ENCODE data around the gene SPTBN5. TPM values are rescaled to one million over a fixed set of nuclear protein-coding genes. Genes with fewer than 3 reads are reported as not detected.

The SPTBN5 gene
- polyA plus RNA-seq, 1 donor from 2014 or later: 0.01 TPM

DNA sequence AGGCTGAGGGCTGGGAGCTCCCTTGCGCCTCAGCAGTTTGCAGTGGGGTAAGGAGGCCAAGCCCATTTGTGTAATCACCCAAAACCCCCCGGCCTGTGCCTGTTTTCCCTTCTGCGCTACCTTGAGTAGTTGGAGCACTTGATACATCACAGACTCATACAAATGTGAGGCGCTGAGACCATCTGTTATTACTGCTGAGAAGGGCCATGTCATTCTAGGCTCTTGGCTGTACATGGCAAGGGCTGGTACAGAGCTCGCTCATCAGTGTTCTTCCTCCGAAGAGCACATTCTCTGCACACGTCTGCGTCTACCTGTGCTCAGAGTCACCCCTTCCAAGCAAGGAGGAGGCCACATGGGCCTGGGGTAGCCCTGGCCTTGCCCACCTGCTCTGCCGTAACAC, 45.9 kb downstream of the SPTBN5 start:
- no peaks in the 10 kb centered on the region for H3K9me2 ChIP-seq (ENCODE audit: insufficient read depth, low read length)
- H3K4me3 ChIP-seq (ENCODE audit: low read length): no peak overlapping the region
- H2AFZ ChIP-seq (ENCODE audit: low read depth, low read length): no peak overlapping the region
- no peaks in the 10 kb centered on the region for H3K36me3 ChIP-seq (ENCODE audit: insufficient read depth, low read length)
- H4K20me1 ChIP-seq (ENCODE audit: insufficient read depth): no peaks in the 10 kb centered on the region
- H3K9me3 ChIP-seq (ENCODE audit: low read length): no peaks in the 10 kb centered on the region
- H3K27me3 ChIP-seq (ENCODE audit: insufficient read depth, low read depth, low read length): no peaks in the 10 kb centered on the region
- H3F3A ChIP-seq (ENCODE audit: insufficient read depth, low read length, poor library complexity, severe bottlenecking): no peaks in the 10 kb centered on the region
- no peak for TF ChIP-seq MXI1 (conservative IDR thresholded peaks at IDR 0.05; ENCODE audit: poor library complexity, severe bottlenecking)
- TF ChIP-seq, protein P1, sequence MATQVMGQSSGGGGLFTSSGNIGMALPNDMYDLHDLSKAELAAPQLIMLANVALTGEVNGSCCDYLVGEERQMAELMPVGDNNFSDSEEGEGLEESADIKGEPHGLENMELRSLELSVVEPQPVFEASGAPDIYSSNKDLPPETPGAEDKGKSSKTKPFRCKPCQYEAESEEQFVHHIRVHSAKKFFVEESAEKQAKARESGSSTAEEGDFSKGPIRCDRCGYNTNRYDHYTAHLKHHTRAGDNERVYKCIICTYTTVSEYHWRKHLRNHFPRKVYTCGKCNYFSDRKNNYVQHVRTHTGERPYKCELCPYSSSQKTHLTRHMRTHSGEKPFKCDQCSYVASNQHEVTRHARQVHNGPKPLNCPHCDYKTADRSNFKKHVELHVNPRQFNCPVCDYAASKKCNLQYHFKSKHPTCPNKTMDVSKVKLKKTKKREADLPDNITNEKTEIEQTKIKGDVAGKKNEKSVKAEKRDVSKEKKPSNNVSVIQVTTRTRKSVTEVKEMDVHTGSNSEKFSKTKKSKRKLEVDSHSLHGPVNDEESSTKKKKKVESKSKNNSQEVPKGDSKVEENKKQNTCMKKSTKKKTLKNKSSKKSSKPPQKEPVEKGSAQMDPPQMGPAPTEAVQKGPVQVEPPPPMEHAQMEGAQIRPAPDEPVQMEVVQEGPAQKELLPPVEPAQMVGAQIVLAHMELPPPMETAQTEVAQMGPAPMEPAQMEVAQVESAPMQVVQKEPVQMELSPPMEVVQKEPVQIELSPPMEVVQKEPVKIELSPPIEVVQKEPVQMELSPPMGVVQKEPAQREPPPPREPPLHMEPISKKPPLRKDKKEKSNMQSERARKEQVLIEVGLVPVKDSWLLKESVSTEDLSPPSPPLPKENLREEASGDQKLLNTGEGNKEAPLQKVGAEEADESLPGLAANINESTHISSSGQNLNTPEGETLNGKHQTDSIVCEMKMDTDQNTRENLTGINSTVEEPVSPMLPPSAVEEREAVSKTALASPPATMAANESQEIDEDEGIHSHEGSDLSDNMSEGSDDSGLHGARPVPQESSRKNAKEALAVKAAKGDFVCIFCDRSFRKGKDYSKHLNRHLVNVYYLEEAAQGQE (IDR thresholded peaks at IDR 0.05; ENCODE audit: borderline replicate concordance): no peak
- TF ChIP-seq EP300 (conservative IDR thresholded peaks at IDR 0.05; ENCODE audit: poor library complexity, severe bottlenecking): no peak
- no peak for TF ChIP-seq TAF1 (IDR thresholded peaks at IDR 0.05; ENCODE audit: low read depth)
- TF ChIP-seq SMC3 (conservative IDR thresholded peaks at IDR 0.05; ENCODE audit: poor library complexity): no peak
- TF ChIP-seq POLR2AphosphoS5 (IDR thresholded peaks at IDR 0.05): no peak
- no peak for TF ChIP-seq EZH2 (IDR thresholded peaks at IDR 0.05; ENCODE audit: borderline replicate concordance, insufficient read depth, low read length, poor library complexity, severe bottlenecking)
- no peak for TF ChIP-seq RAD21 (conservative IDR thresholded peaks at IDR 0.05)
- TF ChIP-seq, protein P2, sequence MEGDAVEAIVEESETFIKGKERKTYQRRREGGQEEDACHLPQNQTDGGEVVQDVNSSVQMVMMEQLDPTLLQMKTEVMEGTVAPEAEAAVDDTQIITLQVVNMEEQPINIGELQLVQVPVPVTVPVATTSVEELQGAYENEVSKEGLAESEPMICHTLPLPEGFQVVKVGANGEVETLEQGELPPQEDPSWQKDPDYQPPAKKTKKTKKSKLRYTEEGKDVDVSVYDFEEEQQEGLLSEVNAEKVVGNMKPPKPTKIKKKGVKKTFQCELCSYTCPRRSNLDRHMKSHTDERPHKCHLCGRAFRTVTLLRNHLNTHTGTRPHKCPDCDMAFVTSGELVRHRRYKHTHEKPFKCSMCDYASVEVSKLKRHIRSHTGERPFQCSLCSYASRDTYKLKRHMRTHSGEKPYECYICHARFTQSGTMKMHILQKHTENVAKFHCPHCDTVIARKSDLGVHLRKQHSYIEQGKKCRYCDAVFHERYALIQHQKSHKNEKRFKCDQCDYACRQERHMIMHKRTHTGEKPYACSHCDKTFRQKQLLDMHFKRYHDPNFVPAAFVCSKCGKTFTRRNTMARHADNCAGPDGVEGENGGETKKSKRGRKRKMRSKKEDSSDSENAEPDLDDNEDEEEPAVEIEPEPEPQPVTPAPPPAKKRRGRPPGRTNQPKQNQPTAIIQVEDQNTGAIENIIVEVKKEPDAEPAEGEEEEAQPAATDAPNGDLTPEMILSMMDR (IDR thresholded peaks at IDR 0.05; ENCODE audit: poor library complexity, severe bottlenecking): no peak
- no peak overlapping the region for H3K4me2 ChIP-seq (ENCODE audit: low read length)
- H3K27ac ChIP-seq (ENCODE audit: low read length): no peak overlapping the region
- H3K79me2 ChIP-seq (replicated peaks; ENCODE audit: insufficient read depth, low read length): no peaks in the 10 kb centered on the region
- H3K9ac ChIP-seq (ENCODE audit: low read length): no peak overlapping the region

DNA sequence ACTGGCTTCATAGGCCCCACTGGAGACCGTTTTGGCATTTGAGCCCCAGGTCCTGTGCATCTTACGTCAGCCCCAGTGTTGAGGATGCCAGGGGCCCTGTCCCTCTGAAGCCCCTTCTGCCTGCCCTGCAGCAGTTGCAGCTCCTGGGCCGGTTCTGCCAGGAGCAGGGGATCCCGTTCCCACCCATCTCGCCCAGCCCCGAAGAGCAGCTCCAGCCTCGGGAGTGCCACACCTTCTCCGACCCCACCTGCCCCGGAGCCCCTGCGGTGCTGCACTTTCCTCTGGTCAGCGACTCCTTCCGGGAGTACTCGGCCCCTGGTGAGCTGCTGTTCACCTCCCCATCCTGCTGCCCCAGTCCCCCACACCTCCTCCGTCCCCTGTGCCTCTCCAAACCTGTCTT, 46.6 kb downstream of the SPTBN5 start:
- no peak overlapping the region for H3K9ac ChIP-seq (ENCODE audit: low read length)
- no peak overlapping the region for H3K4me2 ChIP-seq (ENCODE audit: low read length)
- no peaks in the 10 kb centered on the region for H4K20me1 ChIP-seq (ENCODE audit: insufficient read depth)
- H3F3A ChIP-seq (ENCODE audit: insufficient read depth, low read length, poor library complexity, severe bottlenecking): no peaks in the 10 kb centered on the region
- no peaks in the 10 kb centered on the region for H3K9me2 ChIP-seq (ENCODE audit: insufficient read depth, low read length)
- no peaks in the 10 kb centered on the region for H3K27me3 ChIP-seq (ENCODE audit: insufficient read depth, low read depth, low read length)
- TF ChIP-seq SMC3 (conservative IDR thresholded peaks at IDR 0.05; ENCODE audit: poor library complexity) (no peak), EP300 (conservative IDR thresholded peaks at IDR 0.05; ENCODE audit: poor library complexity, severe bottlenecking) (no peak), MXI1 (conservative IDR thresholded peaks at IDR 0.05; ENCODE audit: poor library complexity, severe bottlenecking) (no peak), POLR2AphosphoS5 (IDR thresholded peaks at IDR 0.05) (no peak), TAF1 (IDR thresholded peaks at IDR 0.05; ENCODE audit: low read depth) (no peak), EZH2 (IDR thresholded peaks at IDR 0.05; ENCODE audit: borderline replicate concordance, insufficient read depth, low read length, poor library complexity, severe bottlenecking) (no peak), RAD21 (conservative IDR thresholded peaks at IDR 0.05) (no peak)
- TF ChIP-seq, protein P1 (IDR thresholded peaks at IDR 0.05; ENCODE audit: borderline replicate concordance): no peak
- TF ChIP-seq, protein P2 (IDR thresholded peaks at IDR 0.05; ENCODE audit: poor library complexity, severe bottlenecking): no peak
- H3K9me3 ChIP-seq (ENCODE audit: low read length): no peaks in the 10 kb centered on the region
- H3K27ac ChIP-seq (ENCODE audit: low read length): no peak overlapping the region
- H3K79me2 ChIP-seq (replicated peaks; ENCODE audit: insufficient read depth, low read length): no peaks in the 10 kb centered on the region
- H3K4me3 ChIP-seq (ENCODE audit: low read length): no peak overlapping the region
- no peaks in the 10 kb centered on the region for H3K36me3 ChIP-seq (ENCODE audit: insufficient read depth, low read length)
- no peak overlapping the region for H2AFZ ChIP-seq (ENCODE audit: low read depth, low read length)
